H7 (cell line): Measurements from ENCODE around the gene ARHGAP27. TPM values are rescaled to one million over a fixed set of nuclear protein-coding genes. Genes with fewer than 3 reads are reported as not detected.

Source experiments
- DNase-seq: peaks from one replicate; pipeline ENCODE4 v3.0.0; 2012
- H3K27me3 ChIP-seq: 2 replicates; pipeline ENCODE4 v1.6.0; 2011; ENCODE audit warnings: mild to moderate bottlenecking, low read length; ENCODE audit not compliant: control insufficient read depth, insufficient read depth
- H3K36me3 ChIP-seq: replicated peaks from 2 replicates; pipeline ENCODE4 v1.5.1; 2011; ENCODE audit warnings: low read length; ENCODE audit not compliant: control insufficient read depth, insufficient read depth
- H3K4me3 ChIP-seq: 2 replicates; pipeline ENCODE4 v1.5.1; 2011; ENCODE audit warnings: low read depth, mild to moderate bottlenecking, control low read depth, low read length, moderate library complexity; ENCODE audit not compliant: insufficient read depth
- total RNA-seq: library from RNA; depleted of rRNA; stranded (reverse); fragments of >200 nt; shearing (Covaris generic); gene quantifications from 2 replicates; pipeline ENCODE4 v1.2.3, GENCODE V29; 2014

The ARHGAP27 gene
- total RNA-seq, 1 experiment from 2014 or later: 4.5 TPM

DNA sequence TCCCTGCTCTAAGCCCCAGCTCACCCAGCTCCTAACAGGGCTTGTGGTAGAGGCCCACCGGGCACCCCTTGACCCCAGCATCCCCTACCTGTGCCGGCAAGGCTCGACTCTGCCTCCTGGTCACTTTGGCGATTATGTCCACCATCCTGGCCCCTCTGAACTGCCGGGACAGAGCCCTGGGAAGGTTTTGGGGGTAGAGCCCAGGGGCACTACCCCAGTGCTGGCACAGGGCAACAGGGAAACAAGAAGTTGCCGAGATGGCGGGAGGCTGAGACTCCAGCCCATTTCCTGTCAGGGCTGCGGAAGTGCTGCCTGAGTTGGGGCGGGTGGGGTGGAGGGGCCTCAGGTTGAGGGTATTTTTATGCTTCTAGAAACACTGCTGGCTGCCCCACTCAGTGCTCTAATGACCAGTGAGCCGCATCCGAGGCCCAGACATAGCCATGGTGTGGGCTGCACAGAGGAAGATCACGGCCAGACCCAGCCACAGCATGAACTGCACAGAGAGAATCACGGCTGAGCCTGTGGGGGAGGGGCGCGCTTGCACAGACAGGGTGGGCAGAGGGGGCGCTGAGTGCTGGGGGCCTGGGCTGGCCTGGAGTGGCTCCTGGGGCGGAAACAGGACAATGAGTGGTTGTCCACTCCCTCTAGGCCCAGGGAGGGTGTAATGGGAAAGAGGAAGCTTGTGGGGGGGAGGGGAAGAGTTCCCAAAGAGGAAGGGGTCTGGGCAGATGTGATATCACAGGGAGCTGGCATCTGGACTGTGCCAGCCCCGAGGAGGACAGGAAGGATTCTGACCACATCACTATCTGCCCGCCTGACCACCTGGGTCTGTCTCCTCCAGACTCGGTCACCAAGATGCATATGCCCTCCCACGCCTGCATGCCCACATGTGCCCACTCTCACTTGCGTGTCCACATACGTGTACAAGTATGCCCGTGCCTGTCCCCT, 22.3 kb downstream of the ARHGAP27 start:
- Histone ChIP-seq H3K27me3 (no peaks in the 10 kb centered on the region), H3K4me3 (no peak overlapping the region), H3K36me3 (no peaks in the 10 kb centered on the region)
- peak; percentile 59 for DNase-seq

DNA sequence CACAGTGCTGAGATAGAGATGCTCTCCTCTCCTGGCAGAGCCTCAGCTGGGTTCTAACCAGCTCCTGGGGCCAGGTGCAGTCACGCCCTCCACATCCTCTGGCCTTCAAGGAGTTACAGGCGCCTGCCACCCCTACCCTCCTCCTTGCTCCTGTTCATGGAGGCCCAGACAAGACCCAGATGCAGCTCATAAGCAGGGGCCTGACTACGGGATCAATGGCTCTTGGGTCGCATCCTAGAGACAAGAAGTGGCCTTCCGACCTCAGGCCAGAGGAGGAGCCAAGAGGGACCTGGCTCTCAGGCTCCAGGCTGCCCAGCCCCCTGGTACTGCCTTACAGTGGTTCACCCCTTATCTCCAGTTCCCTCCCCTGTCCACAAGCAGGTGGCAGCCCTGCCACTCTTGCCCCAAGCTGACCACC, 23.0 kb downstream of the ARHGAP27 start:
- Histone ChIP-seq H3K36me3 (peaks cover under 1% of the 10 kb centered on the region; the same call in 1 of the 2 replicates), H3K27me3 (no peaks in the 10 kb centered on the region), H3K4me3 (no peak overlapping the region)
- peak; percentile 37 for DNase-seq

- DNase-seq: peak; percentile 53
- H3K27me3 ChIP-seq: no peaks in the 10 kb centered on the region
- no peak overlapping the region for H3K4me3 ChIP-seq
- H3K36me3 ChIP-seq: peaks cover 1% of the 10 kb centered on the region; the same call in 1 of the 2 replicates
Observed at GRCh38 chr17:45408611-45409421, 23.9 kb downstream of the ARHGAP27 start.

- Histone ChIP-seq H3K27me3 (no peaks in the 10 kb centered on the region), H3K4me3 (peak overlapping the region; percentile 52), H3K36me3 (peaks cover 1% of the 10 kb centered on the region; the same call in 1 of the 2 replicates)
- DNase-seq: no peak
Observed at GRCh38 chr17:45406107-45406506, 26.6 kb downstream of the ARHGAP27 start.

DNA sequence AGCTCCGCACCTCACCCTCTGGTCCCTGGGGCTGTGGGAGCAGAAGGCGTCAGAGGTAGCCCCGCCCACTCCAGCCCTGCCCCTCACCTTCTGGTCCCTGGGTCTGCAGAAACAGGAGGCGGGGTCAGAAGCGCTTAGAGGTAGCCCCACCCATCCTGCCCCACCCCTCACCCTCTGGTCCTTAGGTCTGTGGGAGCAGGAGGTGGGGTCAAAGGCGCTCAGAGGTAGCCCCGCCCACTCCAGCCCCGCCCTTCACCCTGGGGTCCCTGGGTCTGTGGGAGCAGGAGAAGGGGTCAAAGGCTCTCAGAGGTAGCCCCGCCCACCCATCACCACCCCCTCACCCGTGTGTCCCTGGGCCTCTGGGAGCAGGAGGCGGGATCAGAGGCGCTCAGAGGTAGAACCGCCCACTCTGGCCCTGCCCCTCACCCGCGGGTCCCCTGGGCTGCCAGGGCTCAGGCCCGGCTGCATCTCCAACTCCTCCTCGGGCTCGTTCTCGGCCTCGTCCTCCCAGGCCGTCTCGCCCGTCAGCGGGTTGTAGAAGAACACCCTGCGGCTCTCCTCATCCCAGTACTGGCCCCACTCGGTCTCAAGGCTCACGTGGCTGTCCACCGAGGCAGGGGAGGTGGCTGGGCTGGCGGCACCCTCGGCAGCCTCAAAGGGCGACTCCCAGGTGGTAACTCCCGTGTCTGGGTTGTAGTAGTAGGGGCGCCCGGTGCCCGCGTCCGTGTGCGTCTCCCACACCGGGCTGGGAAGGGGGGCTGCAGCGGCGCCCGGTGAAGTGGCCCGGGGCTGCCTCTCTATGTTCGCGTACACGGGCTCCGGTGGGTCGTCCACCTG, 27.2 kb downstream of the ARHGAP27 start:
- H3K4me3 ChIP-seq: peak overlapping the region; percentile 52
- DNase-seq: peak; percentile 99
- peaks cover 1% of the 10 kb centered on the region; the same call in 1 of the 2 replicates for H3K36me3 ChIP-seq
- no peaks in the 10 kb centered on the region for H3K27me3 ChIP-seq

GRCh38 chr17:45404870-45405249, 27.8 kb downstream of the ARHGAP27 start:
- Histone ChIP-seq H3K36me3 (peaks cover 1% of the 10 kb centered on the region; the same call in 1 of the 2 replicates), H3K27me3 (no peaks in the 10 kb centered on the region), H3K4me3 (no peak overlapping the region)
- no peak for DNase-seq

DNA sequence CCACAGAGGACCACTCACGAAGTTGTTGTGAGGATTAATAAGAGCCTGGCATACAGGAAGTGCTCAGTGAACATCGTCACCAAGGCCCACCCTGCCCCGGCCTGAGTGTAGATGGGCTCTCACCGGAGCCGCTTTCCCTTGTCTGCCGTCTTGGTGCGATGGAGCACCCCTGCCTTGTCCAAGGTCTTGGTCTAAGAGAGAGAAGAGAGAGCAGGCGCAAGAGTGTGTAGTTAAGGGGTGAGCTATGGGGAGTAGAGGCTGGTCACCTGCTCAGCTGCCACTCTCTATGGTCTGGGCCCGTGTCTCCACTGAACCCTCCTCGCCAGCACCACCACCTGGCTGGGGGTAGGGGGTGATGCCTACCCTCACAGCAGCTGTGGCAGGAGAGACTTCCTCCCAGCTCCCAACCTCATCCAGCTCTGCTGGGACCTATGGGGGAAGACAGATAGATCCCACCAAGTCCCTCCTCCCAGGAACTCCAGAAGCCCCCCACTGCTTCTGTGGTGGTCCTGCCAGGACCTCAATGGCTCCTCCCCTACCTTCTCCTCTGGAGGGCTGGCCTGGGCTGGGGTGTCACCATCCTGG, 28.7 kb downstream of the ARHGAP27 start:
- DNase-seq: peak; percentile 52
- Histone ChIP-seq H3K36me3 (peaks cover 1% of the 10 kb centered on the region; the same call in 1 of the 2 replicates), H3K27me3 (no peaks in the 10 kb centered on the region), H3K4me3 (no peak overlapping the region)

GRCh38 chr17:45402916-45403315, 29.8 kb downstream of the ARHGAP27 start:
- Histone ChIP-seq H3K27me3 (no peaks in the 10 kb centered on the region), H3K4me3 (no peak overlapping the region), H3K36me3 (peaks cover 3% of the 10 kb centered on the region; the same call in 1 of the 2 replicates)
- no peak for DNase-seq

DNA sequence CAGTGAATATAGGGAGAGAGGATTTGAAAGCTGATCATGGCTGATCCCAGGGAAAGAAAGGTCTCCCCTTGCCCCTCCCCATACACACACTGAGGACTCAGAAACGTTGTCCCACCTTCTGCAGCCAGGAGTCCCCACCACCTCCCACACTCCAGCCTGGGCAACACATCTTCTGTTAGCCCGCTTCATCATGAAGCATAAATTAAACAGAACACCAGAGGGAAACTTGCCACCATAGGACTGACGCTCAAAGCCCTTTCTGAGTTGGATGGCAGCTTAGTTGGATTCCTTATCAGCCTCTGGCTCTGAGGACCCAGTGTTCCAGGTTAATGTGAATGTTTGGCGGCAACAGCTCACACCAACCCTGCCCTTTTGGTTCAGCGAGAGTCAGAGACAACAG, 33.9 kb downstream of the ARHGAP27 start:
- H3K36me3 ChIP-seq: peaks cover 1% of the 10 kb centered on the region; the same call in 1 of the 2 replicates
- no peaks in the 10 kb centered on the region; the same call in 1 of the 2 replicates for H3K27me3 ChIP-seq
- no peak overlapping the region for H3K4me3 ChIP-seq
- peak; percentile 65 for DNase-seq

- no peak for DNase-seq
- no peaks in the 10 kb centered on the region; the same call in 1 of the 2 replicates for H3K27me3 ChIP-seq
- H3K4me3 ChIP-seq: no peak overlapping the region
- peaks cover 1% of the 10 kb centered on the region; the same call in 1 of the 2 replicates for H3K36me3 ChIP-seq
Observed at GRCh38 chr17:45397796-45398195, 34.9 kb downstream of the ARHGAP27 start.

GRCh38 chr17:45396496-45397205, 36.0 kb downstream of the ARHGAP27 start:
- DNase-seq: peak; percentile 80
- peaks cover 1% of the 10 kb centered on the region; the same call in 1 of the 2 replicates for H3K36me3 ChIP-seq

GRCh38 chr17:45395569-45396415, 36.9 kb downstream of the ARHGAP27 start:
- H3K4me3 ChIP-seq: no peak overlapping the region
- peak; percentile 63 for DNase-seq
- H3K27me3 ChIP-seq: no peaks in the 10 kb centered on the region; the same call in 1 of the 2 replicates

More at GRCh38 chr17:45396496-45397205, 36.0 kb downstream of the ARHGAP27 start:
- H3K27me3 ChIP-seq: no peaks in the 10 kb centered on the region; the same call in 1 of the 2 replicates
- no peak overlapping the region for H3K4me3 ChIP-seq

More at GRCh38 chr17:45395569-45396415, 36.9 kb downstream of the ARHGAP27 start:
- H3K36me3 ChIP-seq: peaks cover 1% of the 10 kb centered on the region; the same call in 1 of the 2 replicates
